HEK293 (cell line): ENCODE data around the gene CHST14.

Experiments used
- CTCF ChIA-PET: fragments of 350-600 bp; formaldehyde crosslinking; extraction: SDS; loops from one replicate; lab custom pipeline; 2021; ENCODE audit warnings: antibody characterized with exemption; lab: Yijun Ruan, JAX
- POLR2A ChIA-PET: fragments of 300-600 bp; formaldehyde crosslinking; extraction: SDS; loops from one replicate; lab custom pipeline; 2020; ENCODE audit warnings: antibody characterized with exemption, inconsistent platforms; lab: Yijun Ruan, JAX
- H3K27ac ChIP-seq: fragments of 200-500 bp; sonication (Bioruptor generic); 2 replicates; pipeline ENCODE4 v1.5.1; 2014; ENCODE audit warnings: low read depth, low read length, control low read depth, inconsistent platforms; ENCODE audit errors: extremely low read depth
- H3K36me3 ChIP-seq, 2 experiments: fragments of 200-500 bp in 1 of 2; sonication (Bioruptor generic) in 1 of 2; 1 replicate in 1 of 2; 2 replicates in 1 of 2; pipeline ENCODE4 v1.5.1; 2014 to 2017; ENCODE audit warnings: inconsistent platforms in 2 of 2, low read length in 2 of 2; ENCODE audit not compliant: control insufficient read depth in 2 of 2, insufficient read depth in 1 of 2
- H3K4me1 ChIP-seq: fragments of 200-500 bp; sonication (Bioruptor generic); 2 replicates; pipeline ENCODE4 v1.5.1; 2014; ENCODE audit warnings: mild to moderate bottlenecking, low read length, inconsistent platforms; ENCODE audit not compliant: control insufficient read depth, insufficient read depth
- H3K4me3 ChIP-seq: 2 replicates; pipeline ENCODE4 v1.5.1; 2011; ENCODE audit warnings: low read depth, mild to moderate bottlenecking, control low read depth, low read length, moderate library complexity
- H3K9me3 ChIP-seq: fragments of 200-500 bp; sonication (Bioruptor generic); 2 replicates; pipeline ENCODE4 v1.5.1; 2014; ENCODE audit warnings: low read depth, low read length, inconsistent platforms; ENCODE audit not compliant: control insufficient read depth, insufficient read depth
- EGR2 ChIP-seq: fragments of 450-650 bp; formaldehyde crosslinking; IDR thresholded peaks from 2 replicates; pipeline ENCODE4 v1.5.1; 2016; ENCODE audit warnings: low read depth, missing biosample characterization, missing genetic modification characterization
- ELK4 ChIP-seq: IDR thresholded peaks from 2 replicates; pipeline ENCODE4 v1.6.1; 2011; ENCODE audit warnings: mild to moderate bottlenecking, low read depth, low read length, borderline replicate concordance
- IKZF3 ChIP-seq: fragments of 450-650 bp; IDR thresholded peaks from 2 replicates; pipeline ENCODE4 v1.5.0; 2018; ENCODE audit warnings: missing biosample characterization, mild to moderate bottlenecking, missing genetic modification characterization, moderate library complexity
- INSM2 ChIP-seq: fragments of 450-650 bp; formaldehyde crosslinking; IDR thresholded peaks from 2 replicates; pipeline ENCODE4 v1.5.1; 2016; ENCODE audit warnings: missing biosample characterization, missing genetic modification characterization
- OVOL3 ChIP-seq: fragments of 450-650 bp; formaldehyde crosslinking; IDR thresholded peaks from 2 replicates; pipeline ENCODE4 v1.5.1; 2016; ENCODE audit warnings: missing biosample characterization, missing genetic modification characterization
- PRDM4 ChIP-seq: fragments of 450-650 bp; formaldehyde crosslinking; IDR thresholded peaks from 2 replicates; pipeline ENCODE4 v1.5.1; 2017; ENCODE audit warnings: missing biosample characterization, missing genetic modification characterization
- PRDM6 ChIP-seq: fragments of 450-650 bp; formaldehyde crosslinking; IDR thresholded peaks from 2 replicates; pipeline ENCODE4 v1.5.1; 2017; ENCODE audit warnings: missing biosample characterization, missing genetic modification characterization
- REPIN1 ChIP-seq: fragments of 450-650 bp; formaldehyde crosslinking; IDR thresholded peaks from 2 replicates; pipeline ENCODE4 v1.5.1; 2017; ENCODE audit warnings: missing biosample characterization, missing genetic modification characterization, low read depth
- TRIM28 ChIP-seq: IDR thresholded peaks from 2 replicates; pipeline ENCODE4 v1.6.1; 2011; ENCODE audit warnings: low read length, control low read depth, borderline replicate concordance
- ZBTB17 ChIP-seq: fragments of 450-650 bp; formaldehyde crosslinking; IDR thresholded peaks from 2 replicates; pipeline ENCODE4 v1.5.1; 2016; ENCODE audit warnings: missing biosample characterization, missing genetic modification characterization
- ZBTB6 ChIP-seq: fragments of 450-650 bp; formaldehyde crosslinking; IDR thresholded peaks from 2 replicates; pipeline ENCODE4 v1.5.1; 2017; ENCODE audit warnings: missing biosample characterization, missing genetic modification characterization
- ZNF133 ChIP-seq: fragments of 450-650 bp; formaldehyde crosslinking; IDR thresholded peaks from 2 replicates; pipeline ENCODE4 v1.5.1; 2016; ENCODE audit warnings: missing biosample characterization, missing genetic modification characterization
- ZNF157 ChIP-seq: fragments of 450-650 bp; formaldehyde crosslinking; IDR thresholded peaks from 2 replicates; pipeline ENCODE4 v1.5.1; 2016; ENCODE audit warnings: missing biosample characterization, missing genetic modification characterization
- ZNF239 ChIP-seq: fragments of 450-650 bp; formaldehyde crosslinking; IDR thresholded peaks from 2 replicates; pipeline ENCODE4 v1.5.1; 2016; ENCODE audit warnings: missing biosample characterization, missing genetic modification characterization
- ZNF24 ChIP-seq: fragments of 450-650 bp; formaldehyde crosslinking; IDR thresholded peaks from 2 replicates; pipeline ENCODE4 v1.5.1; 2016; ENCODE audit warnings: missing biosample characterization, missing genetic modification characterization
- ZNF311 ChIP-seq: fragments of 450-650 bp; formaldehyde crosslinking; IDR thresholded peaks from 2 replicates; pipeline ENCODE4 v1.5.1; 2017; ENCODE audit warnings: missing biosample characterization, missing genetic modification characterization, borderline replicate concordance
- ZNF366 ChIP-seq: fragments of 450-650 bp; formaldehyde crosslinking; conservative IDR thresholded peaks from 2 replicates; pipeline ENCODE4 v1.5.1; 2016; ENCODE audit warnings: missing biosample characterization, missing genetic modification characterization
- ZNF394 ChIP-seq: fragments of 450-650 bp; formaldehyde crosslinking; IDR thresholded peaks from 2 replicates; pipeline ENCODE4 v1.5.1; 2016; ENCODE audit warnings: missing biosample characterization, missing genetic modification characterization, mild to moderate bottlenecking, moderate library complexity, borderline replicate concordance
- ZNF521 ChIP-seq: fragments of 450-650 bp; formaldehyde crosslinking; IDR thresholded peaks from 2 replicates; pipeline ENCODE4 v1.5.1; 2017; ENCODE audit warnings: missing biosample characterization, mild to moderate bottlenecking, missing genetic modification characterization
- ZNF580 ChIP-seq: fragments of 450-650 bp; formaldehyde crosslinking; IDR thresholded peaks from 2 replicates; pipeline ENCODE4 v1.5.1; 2016; ENCODE audit warnings: missing biosample characterization, missing genetic modification characterization
- ZNF610 ChIP-seq: fragments of 450-650 bp; formaldehyde crosslinking; IDR thresholded peaks from 2 replicates; pipeline ENCODE4 v1.5.1; 2016; ENCODE audit warnings: missing biosample characterization, missing genetic modification characterization, borderline replicate concordance
- ZNF629 ChIP-seq: fragments of 450-650 bp; formaldehyde crosslinking; IDR thresholded peaks from 2 replicates; pipeline ENCODE4 v1.5.1; 2017; ENCODE audit warnings: missing biosample characterization, missing genetic modification characterization
- ZNF664 ChIP-seq: fragments of 450-650 bp; formaldehyde crosslinking; IDR thresholded peaks from 2 replicates; pipeline ENCODE4 v1.5.1; 2016; ENCODE audit warnings: missing biosample characterization, missing genetic modification characterization
- ZSCAN23 ChIP-seq: fragments of 450-650 bp; formaldehyde crosslinking; IDR thresholded peaks from 2 replicates; pipeline ENCODE4 v1.5.1; 2016; ENCODE audit warnings: missing biosample characterization, missing genetic modification characterization
- ZSCAN5A ChIP-seq: fragments of 450-650 bp; formaldehyde crosslinking; IDR thresholded peaks from 2 replicates; pipeline ENCODE4 v1.5.1; 2016; ENCODE audit warnings: missing biosample characterization, missing genetic modification characterization

Gene CHST14

GRCh38 chr15:40461958-40462357 is 8.8 kb upstream of the CHST14 start (continued):
- TF ChIP-seq ZNF521 (tag by site-specific recombination) (no peak), ZNF394 (tag by site-specific recombination) (no peak), ZNF24 (tag by site-specific recombination) (no peak), ZSCAN23 (tag by site-specific recombination) (no peak), ZNF311 (tag by site-specific recombination) (no peak), ZSCAN5A (tag by site-specific recombination) (no peak), OVOL3 (tag by site-specific recombination) (no peak)

GRCh38 chr15:40463279-40463678 is 7.5 kb upstream of the CHST14 start:
- ChIA-PET POLR2A (no interaction called here), CTCF (interaction anchor here (1.7 kb wide), 1 partner anchor 119 kb away, joined by 4 read pairs; no protein-coding TSS in a partner anchor)
- peaks cover 0 to 73% of the 10 kb centered on the region in 2 experiments; a peak in 2 of 3 replicates for H3K36me3 ChIP-seq
- H3K4me1 ChIP-seq = no peaks in the 10 kb centered on the region
- H3K9me3 ChIP-seq = no peaks in the 10 kb centered on the region
- TF ChIP-seq PRDM6 (no peak), ZNF664 (no peak), INSM2 (no peak), ZNF133 (tag by site-specific recombination) (no peak), ZBTB6 (tag by site-specific recombination) (no peak), ZNF580 (tag by site-specific recombination) (no peak), PRDM4 (tag by site-specific recombination) (no peak), ELK4 (no peak), ZNF629 (tag by site-specific recombination) (no peak), ZNF366 (tag by site-specific recombination) (no peak), TRIM28 (no peak), IKZF3 (no peak), ZNF157 (tag by site-specific recombination) (no peak), ZNF610 (no peak), ZNF239 (tag by site-specific recombination) (no peak), ZBTB17 (no peak), REPIN1 (tag by site-specific recombination) (no peak), EGR2 (no peak)
- H3K27ac ChIP-seq = no peak overlapping the region
- H3K4me3 ChIP-seq = no peak overlapping the region
